SK-N-SH (cell line): Measurements from ENCODE around the gene EIF3A.

ENCODE experiments used
- EZH2phosphoT487 ChIP-seq: fragments of 200-600 bp; sonication (generic); IDR thresholded peaks from 2 replicates; pipeline ENCODE4 v1.6.1; 2017; ENCODE audit warnings: low read depth, mixed run types, mild to moderate bottlenecking, antibody characterized with exemption, moderate library complexity, borderline replicate concordance
- MXI1 ChIP-seq: IDR thresholded peaks from 2 replicates; pipeline ENCODE4 v1.6.1; 2012; ENCODE audit warnings: mild to moderate bottlenecking, low read depth, low read length, improper control_type of control experiment
- POLR2AphosphoS5 ChIP-seq: IDR thresholded peaks from 2 replicates; pipeline ENCODE4 v1.6.1; 2012; ENCODE audit warnings: low read depth, low read length
- SIN3A ChIP-seq: IDR thresholded peaks from 2 replicates; pipeline ENCODE4 v1.6.1; 2012; ENCODE audit warnings: low read depth, mild to moderate bottlenecking, low read length, moderate library complexity, borderline replicate concordance
- TF ChIP-seq, protein P1 (sequence below): fragments of 150-350 bp; IDR thresholded peaks from 2 replicates; pipeline ENCODE4 v1.6.1; 2017; ENCODE audit warnings: antibody characterized with exemption, low read length, low read depth, borderline replicate concordance
- TF ChIP-seq, protein P2 (sequence below): IDR thresholded peaks from 2 replicates; pipeline ENCODE4 v1.4.0; 2012; ENCODE audit warnings: low read depth
- TF ChIP-seq, protein P3 (sequence below): IDR thresholded peaks from 2 replicates; pipeline ENCODE4 v1.4.0; 2012; ENCODE audit warnings: low read depth, borderline replicate concordance
- TF ChIP-seq, protein P4 (sequence below): fragments of 200-600 bp; sonication (generic); IDR thresholded peaks from 2 replicates; pipeline ENCODE4 v1.6.1; 2017; ENCODE audit warnings: antibody characterized with exemption, mild to moderate bottlenecking, moderate library complexity

DNA sequence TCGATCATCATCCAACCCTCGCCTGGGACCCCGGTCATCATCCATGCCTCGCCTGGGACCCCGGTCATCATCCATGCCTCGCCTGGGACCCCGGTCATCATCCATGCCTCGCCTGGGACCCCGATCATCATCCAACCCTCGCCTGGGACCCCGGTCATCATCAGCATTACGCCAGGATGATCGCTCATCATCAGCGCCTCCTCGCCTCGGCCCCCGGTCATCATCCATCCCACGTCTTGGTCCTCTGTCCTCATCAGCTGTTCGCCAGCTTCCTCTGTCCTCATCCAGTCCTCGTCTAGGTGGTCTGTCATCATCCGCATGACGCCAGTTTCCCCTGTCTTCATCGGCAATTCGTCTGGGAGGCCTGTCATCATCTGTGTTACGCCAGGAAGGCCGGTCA, 38.4 kb downstream of the EIF3A start:
- no peak for TF ChIP-seq EZH2phosphoT487
- no peak for TF ChIP-seq POLR2AphosphoS5
- TF ChIP-seq MXI1: no peak
- TF ChIP-seq, protein P1, sequence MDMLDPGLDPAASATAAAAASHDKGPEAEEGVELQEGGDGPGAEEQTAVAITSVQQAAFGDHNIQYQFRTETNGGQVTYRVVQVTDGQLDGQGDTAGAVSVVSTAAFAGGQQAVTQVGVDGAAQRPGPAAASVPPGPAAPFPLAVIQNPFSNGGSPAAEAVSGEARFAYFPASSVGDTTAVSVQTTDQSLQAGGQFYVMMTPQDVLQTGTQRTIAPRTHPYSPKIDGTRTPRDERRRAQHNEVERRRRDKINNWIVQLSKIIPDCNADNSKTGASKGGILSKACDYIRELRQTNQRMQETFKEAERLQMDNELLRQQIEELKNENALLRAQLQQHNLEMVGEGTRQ: no peak
- TF ChIP-seq, protein P2, sequence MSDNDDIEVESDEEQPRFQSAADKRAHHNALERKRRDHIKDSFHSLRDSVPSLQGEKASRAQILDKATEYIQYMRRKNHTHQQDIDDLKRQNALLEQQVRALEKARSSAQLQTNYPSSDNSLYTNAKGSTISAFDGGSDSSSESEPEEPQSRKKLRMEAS: no peak
- no peak for TF ChIP-seq SIN3A
- TF ChIP-seq, protein P3, sequence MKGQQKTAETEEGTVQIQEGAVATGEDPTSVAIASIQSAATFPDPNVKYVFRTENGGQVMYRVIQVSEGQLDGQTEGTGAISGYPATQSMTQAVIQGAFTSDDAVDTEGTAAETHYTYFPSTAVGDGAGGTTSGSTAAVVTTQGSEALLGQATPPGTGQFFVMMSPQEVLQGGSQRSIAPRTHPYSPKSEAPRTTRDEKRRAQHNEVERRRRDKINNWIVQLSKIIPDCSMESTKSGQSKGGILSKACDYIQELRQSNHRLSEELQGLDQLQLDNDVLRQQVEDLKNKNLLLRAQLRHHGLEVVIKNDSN: no peak
- TF ChIP-seq, protein P4, sequence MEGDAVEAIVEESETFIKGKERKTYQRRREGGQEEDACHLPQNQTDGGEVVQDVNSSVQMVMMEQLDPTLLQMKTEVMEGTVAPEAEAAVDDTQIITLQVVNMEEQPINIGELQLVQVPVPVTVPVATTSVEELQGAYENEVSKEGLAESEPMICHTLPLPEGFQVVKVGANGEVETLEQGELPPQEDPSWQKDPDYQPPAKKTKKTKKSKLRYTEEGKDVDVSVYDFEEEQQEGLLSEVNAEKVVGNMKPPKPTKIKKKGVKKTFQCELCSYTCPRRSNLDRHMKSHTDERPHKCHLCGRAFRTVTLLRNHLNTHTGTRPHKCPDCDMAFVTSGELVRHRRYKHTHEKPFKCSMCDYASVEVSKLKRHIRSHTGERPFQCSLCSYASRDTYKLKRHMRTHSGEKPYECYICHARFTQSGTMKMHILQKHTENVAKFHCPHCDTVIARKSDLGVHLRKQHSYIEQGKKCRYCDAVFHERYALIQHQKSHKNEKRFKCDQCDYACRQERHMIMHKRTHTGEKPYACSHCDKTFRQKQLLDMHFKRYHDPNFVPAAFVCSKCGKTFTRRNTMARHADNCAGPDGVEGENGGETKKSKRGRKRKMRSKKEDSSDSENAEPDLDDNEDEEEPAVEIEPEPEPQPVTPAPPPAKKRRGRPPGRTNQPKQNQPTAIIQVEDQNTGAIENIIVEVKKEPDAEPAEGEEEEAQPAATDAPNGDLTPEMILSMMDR: no peak
